HCT116 (cell line): Measurements from ENCODE around the gene MAP1LC3B2. TPM values are rescaled to one million over a fixed set of nuclear protein-coding genes. Genes with fewer than 3 reads are reported as not detected.

ENCODE experiments used
- ATAC-seq: fragments of 200-7000 bp; cut with Tn5 transposase; 2 replicates; pipeline ENCODE4 v1.9.1; 2020; ENCODE audit warnings: mild to moderate bottlenecking, moderate library complexity
- BruUV-seq: library from RNA; stranded (reverse); fragments of 400-500 nt; replicated peaks from 2 replicates; lab custom pipeline; 2021; lab: Mats Ljungman, UMichigan
- CTCF ChIA-PET: fragments of 300-600 bp; sonication (Branson Sonifier 250); formaldehyde crosslinking; loops from one replicate; lab custom pipeline; 2021; ENCODE audit warnings: antibody characterized with exemption; lab: Charles Lee
- POLR2A ChIA-PET: fragments of 300-600, 350-600 bp; sonication (Branson Sonifier 250); formaldehyde crosslinking; loops from one replicate; lab custom pipeline; 2021; ENCODE audit warnings: antibody characterized with exemption; lab: Charles Lee
- RAD21 ChIA-PET, 2 experiments: fragments of 300-600 bp; sonication (Branson Sonifier 250); formaldehyde crosslinking; loops; one replicate each; lab custom pipeline; 2023; ENCODE audit warnings: low total read pairs in 2 of 2; ENCODE audit not compliant: uncharacterized antibody in 2 of 2, unreplicated experiment in 2 of 2, low non-redundant PET in 1 of 2; lab: Charles Lee
- DNase-seq: peaks from one replicate; pipeline ENCODE4 v3.0.0-alpha.2; 2010; ENCODE audit warnings: low read depth, low spot score
- H2AFZ ChIP-seq: fragments of 200-600 bp; shearing (Covaris generic), sonication (generic); 2 replicates; pipeline ENCODE4 v1.6.1; 2017; ENCODE audit warnings: low read depth, mixed run types, mixed read lengths, antibody characterized with exemption, low read length; ENCODE audit not compliant: poor library complexity, severe bottlenecking
- H3K27ac ChIP-seq: 2 replicates; pipeline ENCODE4 v1.5.1; 2012; ENCODE audit warnings: low read depth, low read length
- H3K27me3 ChIP-seq: fragments of 200-600 bp; sonication (generic); 2 replicates; pipeline ENCODE4 v1.6.1; 2016; ENCODE audit warnings: mixed run types, low read length, mixed read lengths; ENCODE audit not compliant: insufficient read depth
- H3K36me3 ChIP-seq, 2 experiments: fragments of 200-500 bp in 1 of 2; fragments of 200-600 bp in 1 of 2; sonication (Bioruptor generic) in 1 of 2; sonication (generic) in 1 of 2; 2 replicates each; pipeline versions ENCODE4 v1.5.1 to v1.6.1; 2014 to 2016; ENCODE audit warnings: low read length in 2 of 2, inconsistent platforms in 1 of 2, mixed read lengths in 1 of 2, mixed run types in 1 of 2; ENCODE audit not compliant: insufficient read depth in 2 of 2, control insufficient read depth in 1 of 2
- H3K4me1 ChIP-seq, 2 experiments: fragments of 200-600 bp in 1 of 2; sonication (generic) in 1 of 2; 2 replicates each; pipeline versions ENCODE4 v1.5.1 to v1.6.1; 2012 to 2017; ENCODE audit warnings: low read length in 2 of 2, inconsistent platforms in 1 of 2, mild to moderate bottlenecking in 1 of 2, mixed read lengths in 1 of 2, mixed run types in 1 of 2, moderate library complexity in 1 of 2; ENCODE audit not compliant: insufficient read depth in 2 of 2, control insufficient read depth in 1 of 2
- H3K4me2 ChIP-seq: fragments of 200-600 bp; sonication (generic); 2 replicates; pipeline ENCODE4 v1.6.1; 2017; ENCODE audit warnings: mixed run types, low read length, mixed read lengths
- H3K4me3 ChIP-seq, 2 experiments: fragments of 200-600 bp in 1 of 2; sonication (generic) in 1 of 2; replicated peaks in 1 of 2; 2 replicates each; pipeline ENCODE4 v1.5.1; 2011 to 2016; ENCODE audit warnings: low read length in 2 of 2, control low read depth in 1 of 2, low read depth in 1 of 2, mild to moderate bottlenecking in 1 of 2, mixed read lengths in 1 of 2, mixed run types in 1 of 2
- H3K79me2 ChIP-seq: fragments of 200-600 bp; sonication (generic); 2 replicates; pipeline ENCODE4 v1.6.1; 2017; ENCODE audit warnings: mild to moderate bottlenecking, mixed run types, low read length, moderate library complexity, mixed read lengths; ENCODE audit not compliant: insufficient read depth
- H3K9ac ChIP-seq: fragments of 200-600 bp; sonication (generic); 2 replicates; pipeline ENCODE4 v1.6.1; 2016; ENCODE audit warnings: low read length, mixed read lengths
- H3K9me2 ChIP-seq: fragments of 200-600 bp; sonication (generic), shearing (Covaris generic); 2 replicates; pipeline ENCODE4 v1.6.1; 2017; ENCODE audit warnings: mixed run types, mild to moderate bottlenecking, moderate library complexity; ENCODE audit not compliant: insufficient read depth
- H3K9me3 ChIP-seq, 2 experiments: fragments of 200-500 bp in 1 of 2; fragments of 200-600 bp in 1 of 2; sonication (Bioruptor generic) in 1 of 2; sonication (generic) in 1 of 2; 2 replicates each; pipeline ENCODE4 v1.6.1; 2014 to 2017; ENCODE audit warnings: low read length in 2 of 2, mixed read lengths in 2 of 2, inconsistent platforms in 1 of 2, low read depth in 1 of 2, mild to moderate bottlenecking in 1 of 2, mixed run types in 1 of 2, moderate library complexity in 1 of 2; ENCODE audit not compliant: control insufficient read depth in 1 of 2, insufficient read depth in 1 of 2
- H4K20me1 ChIP-seq: fragments of 200-600 bp; sonication (generic), shearing (Covaris generic); 2 replicates; pipeline ENCODE4 v1.6.1; 2017; ENCODE audit warnings: mixed run types, mild to moderate bottlenecking, moderate library complexity; ENCODE audit not compliant: insufficient read depth
- CEBPB ChIP-seq: IDR thresholded peaks from 2 replicates; pipeline ENCODE4 v1.6.1; 2012; ENCODE audit warnings: low read depth
- EZH2 ChIP-seq: fragments of 200-600 bp; sonication (generic); IDR thresholded peaks from 2 replicates; pipeline ENCODE4 v1.6.1; 2017; ENCODE audit warnings: antibody characterized with exemption, mixed run types
- EZH2phosphoT487 ChIP-seq: fragments of 200-600 bp; IDR thresholded peaks from 2 replicates; pipeline ENCODE4 v1.6.1; 2018; ENCODE audit warnings: antibody characterized with exemption, borderline replicate concordance
- JUND ChIP-seq: IDR thresholded peaks from 2 replicates; pipeline ENCODE4 v1.6.1; 2012
- POLR2A ChIP-seq: IDR thresholded peaks from 2 replicates; pipeline ENCODE4 v1.7.0; 2011; ENCODE audit warnings: borderline replicate concordance; ENCODE audit not compliant: insufficient read depth, insufficient read length; ENCODE audit errors: extremely low read depth
- SIN3A ChIP-seq: IDR thresholded peaks from 2 replicates; pipeline ENCODE4 v1.6.1; 2012; ENCODE audit warnings: low read depth
- SP1 ChIP-seq: IDR thresholded peaks from 2 replicates; pipeline ENCODE4 v1.6.1; 2012; ENCODE audit warnings: low read depth
- SRF ChIP-seq: IDR thresholded peaks from 2 replicates; pipeline ENCODE4 v1.6.1; 2012; ENCODE audit warnings: low read depth
- TCF7L2 ChIP-seq: IDR thresholded peaks from 2 replicates; pipeline ENCODE4 v1.7.0; 2011; ENCODE audit warnings: borderline replicate concordance, inconsistent platforms; ENCODE audit not compliant: insufficient read depth, insufficient read length; ENCODE audit errors: extremely low read depth
- ZNF274 ChIP-seq: fragments of 200-500 bp; sonication (Bioruptor generic); IDR thresholded peaks from 2 replicates; pipeline ENCODE4 v1.6.1; 2014; ENCODE audit warnings: mild to moderate bottlenecking, low read depth, low read length, inconsistent platforms
- intact Hi-C: fragments of 100-400 bp; cut with micrococcal nuclease; formaldehyde crosslinking; loops from 2 replicates; pipeline ENCODE4 v1.10.0; 2022
- total RNA-seq: library from RNA; stranded (reverse); gene quantifications from one replicate; pipeline ENCODE4 v1.2.1, GENCODE V29; 2021; ENCODE audit not compliant: unreplicated experiment
- TF ChIP-seq, protein P1 (sequence below): IDR thresholded peaks from 2 replicates; pipeline ENCODE4 v1.6.1; 2012

Gene MAP1LC3B2
- total RNA-seq, 1 experiment from 2014 or later = 4.7 TPM

DNA sequence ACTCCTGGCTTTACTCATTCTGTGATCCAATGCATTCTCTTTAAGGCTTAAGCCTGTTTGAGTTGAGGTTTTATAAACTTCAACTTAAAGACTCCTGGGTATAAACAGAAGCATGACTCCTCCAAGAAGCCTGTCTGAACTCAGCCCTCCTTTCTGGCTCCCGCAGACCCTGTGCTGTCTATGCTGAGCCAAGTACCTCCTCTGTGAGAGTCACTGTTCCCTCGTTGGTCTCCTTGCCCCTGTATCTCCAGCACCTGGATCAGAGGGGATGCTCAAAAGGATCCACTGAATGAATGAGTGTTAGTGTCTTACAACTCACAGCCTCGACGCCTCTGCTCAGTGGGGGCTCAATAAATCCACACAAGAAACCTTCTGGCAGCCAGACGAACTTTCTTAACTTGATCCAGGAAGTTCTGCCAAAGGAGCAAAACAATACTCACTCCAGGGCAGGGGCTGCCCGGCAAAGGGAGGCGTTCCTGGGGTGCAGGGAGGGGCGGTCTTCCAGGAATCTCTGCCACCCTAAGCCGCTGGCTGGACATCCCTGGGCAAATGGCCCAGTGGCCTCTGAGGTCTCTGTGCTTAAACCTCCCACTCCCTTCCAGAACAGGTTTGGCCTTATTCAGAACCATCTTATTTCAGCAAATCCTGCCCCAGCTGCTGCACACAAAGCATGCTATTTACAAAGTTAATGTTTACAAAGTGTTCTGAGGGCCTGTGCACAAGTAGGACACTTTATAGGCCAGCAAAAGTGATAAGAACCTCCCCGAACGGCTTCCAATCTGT lies 32.9 kb downstream of the MAP1LC3B2 start:
- Histone ChIP-seq H3K27me3 (no peaks in the 10 kb centered on the region), H3K4me1 (peaks cover 20 to 29% of the 10 kb centered on the region in 2 experiments), H2AFZ (no peak overlapping the region), H3K4me3 (no peak overlapping the region), H3K9ac (no peak overlapping the region), H3K27ac (no peak overlapping the region), H3K79me2 (no peaks in the 10 kb centered on the region), H3K4me2 (no peak overlapping the region), H3K9me2 (no peaks in the 10 kb centered on the region), H4K20me1 (no peaks in the 10 kb centered on the region), H3K36me3 (no peaks in the 10 kb centered on the region), H3K9me3 (no peaks in the 10 kb centered on the region)
- ChIA-PET RAD21 (no interaction called here), POLR2A (no interaction called here), CTCF (no interaction called here)
- ATAC-seq (no peak), DNase-seq (no peak)
- intact Hi-C loops = no loop called here
- TF ChIP-seq SP1 (no peak), ZNF274 (no peak), SRF (no peak), EZH2 (no peak), TCF7L2 (no peak)
- no TSS peak for BruUV-seq

DNA sequence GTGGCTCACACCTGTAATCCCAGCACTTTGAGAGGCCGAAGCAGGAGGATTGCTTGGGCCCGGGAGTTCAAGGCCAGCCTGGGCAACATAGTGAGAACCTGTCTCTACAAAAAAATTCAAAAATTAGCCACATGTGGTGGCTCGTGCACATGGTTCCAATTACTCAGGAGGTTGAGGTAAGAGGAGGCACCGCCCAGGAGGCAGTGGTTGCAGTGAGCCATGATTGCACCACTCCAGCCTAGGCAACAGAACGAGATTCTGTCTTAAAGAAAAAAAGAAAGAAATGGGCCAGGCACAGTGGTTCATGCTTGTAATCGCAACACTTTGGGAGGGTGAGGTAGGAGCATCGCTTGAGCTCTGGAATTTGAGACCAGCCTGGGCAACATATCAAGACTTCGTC lies 33.5 kb downstream of the MAP1LC3B2 start:
- no peak overlapping the region for H3K9ac ChIP-seq
- TF ChIP-seq, protein P1, sequence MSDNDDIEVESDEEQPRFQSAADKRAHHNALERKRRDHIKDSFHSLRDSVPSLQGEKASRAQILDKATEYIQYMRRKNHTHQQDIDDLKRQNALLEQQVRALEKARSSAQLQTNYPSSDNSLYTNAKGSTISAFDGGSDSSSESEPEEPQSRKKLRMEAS = no peak
- TF ChIP-seq POLR2A (no peak), CEBPB (no peak), JUND (no peak), SIN3A (no peak), EZH2phosphoT487 (no peak)

More for the DNA sequence above, 33.5 kb downstream of the MAP1LC3B2 start:
- CTCF ChIA-PET = no interaction called here
- Histone ChIP-seq H2AFZ (no peak overlapping the region), H3K9me3 (no peaks in the 10 kb centered on the region), H3K79me2 (no peaks in the 10 kb centered on the region), H3K36me3 (no peaks in the 10 kb centered on the region), H3K27ac (no peak overlapping the region), H3K4me1 (peaks cover 20 to 32% of the 10 kb centered on the region in 2 experiments), H3K27me3 (no peaks in the 10 kb centered on the region), H3K4me3 (no peak overlapping the region), H4K20me1 (no peaks in the 10 kb centered on the region), H3K4me2 (no peak overlapping the region), H3K9me2 (no peaks in the 10 kb centered on the region)
- POLR2A ChIA-PET = no interaction called here
- RAD21 ChIA-PET = no interaction called here
- BruUV-seq = no TSS peak
- intact Hi-C loops = no loop called here
- DNase-seq (no peak), ATAC-seq (no peak)
